Neural progenitor cell (in vitro differentiated cells): ENCODE measurements around the gene TINCR. TPM values are rescaled to one million over a fixed set of nuclear protein-coding genes. Genes with fewer than 3 reads are reported as not detected.

ENCODE experiments used
- DNase-seq: peaks from one replicate; pipeline ENCODE4 v3.0.0-alpha.2; 2016; ENCODE audit warnings: low spot score
- H2AFZ ChIP-seq: fragments of 200-600 bp; sonication (generic); replicated peaks from 2 replicates; pipeline ENCODE4 v1.6.1; 2016; ENCODE audit warnings: antibody characterized with exemption
- H3F3A ChIP-seq: fragments of 200-600 bp; sonication (generic); 2 replicates; pipeline ENCODE4 v1.6.1; 2016; ENCODE audit warnings: antibody characterized with exemption, low read depth
- H3K27ac ChIP-seq: fragments of 200-600 bp; sonication (generic); 2 replicates; pipeline ENCODE4 v1.5.1; 2016; ENCODE audit warnings: mild to moderate bottlenecking
- H3K27me3 ChIP-seq: fragments of 200-600 bp; sonication (generic); 2 replicates; pipeline ENCODE4 v1.6.1; 2016; ENCODE audit warnings: mild to moderate bottlenecking, moderate library complexity
- H3K36me3 ChIP-seq: fragments of 200-600 bp; sonication (generic); 2 replicates; pipeline ENCODE4 v1.5.1; 2016
- H3K4me1 ChIP-seq: fragments of 200-600 bp; sonication (generic); 2 replicates; pipeline ENCODE4 v1.6.1; 2016; ENCODE audit warnings: mixed run types
- H3K4me2 ChIP-seq: fragments of 200-600 bp; sonication (generic); 2 replicates; pipeline ENCODE4 v1.6.1; 2016
- H3K4me3 ChIP-seq: fragments of 200-600 bp; sonication (generic); 2 replicates; pipeline ENCODE4 v1.5.1; 2016
- H3K79me2 ChIP-seq: fragments of 200-600 bp; sonication (generic); 2 replicates; pipeline ENCODE4 v1.6.1; 2016; ENCODE audit warnings: low read depth
- H3K9ac ChIP-seq: fragments of 200-600 bp; sonication (generic); 2 replicates; pipeline ENCODE4 v1.6.1; 2016
- H3K9me3 ChIP-seq: fragments of 200-600 bp; sonication (generic); 2 replicates; pipeline ENCODE4 v1.5.1; 2016; ENCODE audit warnings: low read depth
- H4K20me1 ChIP-seq: fragments of 200-600 bp; sonication (generic); 2 replicates; pipeline ENCODE4 v1.6.1; 2016; ENCODE audit warnings: low read depth
- H3K27ac Mint-ChIP-seq: 3 replicates; pipeline ENCODE4 v1.8.0; 2021; ENCODE audit warnings: mixed read lengths
- H3K27me3 Mint-ChIP-seq: 2 replicates; pipeline ENCODE4 v1.8.0; 2022; ENCODE audit warnings: low read depth, mild to moderate bottlenecking, inconsistent platforms, moderate library complexity, mixed read lengths; ENCODE audit not compliant: insufficient read depth
- H3K36me3 Mint-ChIP-seq: 3 replicates; pipeline ENCODE4 v1.8.0; 2021; ENCODE audit warnings: mixed read lengths
- H3K4me1 Mint-ChIP-seq: 3 replicates; pipeline ENCODE4 v1.8.0; 2021; ENCODE audit warnings: mixed read lengths
- H3K4me3 Mint-ChIP-seq: 3 replicates; pipeline ENCODE4 v1.8.0; 2021; ENCODE audit warnings: mild to moderate bottlenecking, moderate library complexity, mixed read lengths
- H3K9me3 Mint-ChIP-seq: 3 replicates; pipeline ENCODE4 v1.8.0; 2020; ENCODE audit warnings: mixed read lengths
- CTCF ChIP-seq: fragments of 200-600 bp; sonication (generic); IDR thresholded peaks from 2 replicates; pipeline ENCODE4 v1.5.1; 2017; ENCODE audit warnings: antibody characterized with exemption, mild to moderate bottlenecking
- EZH2 ChIP-seq: fragments of 200-600 bp; sonication (generic); IDR thresholded peaks from 2 replicates; pipeline ENCODE4 v1.6.1; 2017; ENCODE audit warnings: antibody characterized with exemption, mild to moderate bottlenecking, moderate library complexity
- EZH2phosphoT487 ChIP-seq: fragments of 200-600 bp; sonication (generic); IDR thresholded peaks from 2 replicates; pipeline ENCODE4 v1.6.1; 2017; ENCODE audit warnings: antibody characterized with exemption
- total RNA-seq: library from RNA; depleted of rRNA; stranded (reverse); fragments of >200 nt; gene quantifications from 2 replicates; pipeline ENCODE4 v1.2.3, GENCODE V29; 2015; ENCODE audit warnings: low replicate concordance

TINCR gene
- total RNA-seq, 1 donor from 2014 or later = 1.8 TPM

- Histone ChIP-seq H3K9me3 (peaks cover 8% of the 10 kb centered on the region), H3K79me2 (no peaks in the 10 kb centered on the region), H3K9ac (no peak overlapping the region), H3K27ac (no peak overlapping the region), H3K4me2 (peak overlapping the region; percentile 70), H3K4me3 (peak overlapping the region; percentile 30), H2AFZ (no peak overlapping the region), H3K36me3 (no peaks in the 10 kb centered on the region), H3K27me3 (no peaks in the 10 kb centered on the region), H3F3A (peaks cover 23% of the 10 kb centered on the region), H4K20me1 (no peaks in the 10 kb centered on the region), H3K4me1 (peaks cover 12% of the 10 kb centered on the region)
- peak overlapping the region; percentile 72 for H3K4me3 Mint-ChIP-seq
- H3K9me3 Mint-ChIP-seq = peaks cover 22% of the 10 kb centered on the region
- peaks cover 34% of the 10 kb centered on the region for H3K4me1 Mint-ChIP-seq
- no peak for TF ChIP-seq CTCF
- TF ChIP-seq EZH2 = no peak
- TF ChIP-seq EZH2phosphoT487 = no peak
- H3K36me3 Mint-ChIP-seq = peaks cover 3% of the 10 kb centered on the region
- peak overlapping the region; percentile 93 for H3K27ac Mint-ChIP-seq
- H3K27me3 Mint-ChIP-seq = peaks cover 24% of the 10 kb centered on the region
- peak; percentile 97 for DNase-seq
Measured at GRCh38 chr19:5536337-5536894, 31.3 kb downstream of the TINCR start.

- Histone ChIP-seq H2AFZ (no peak overlapping the region), H3K79me2 (no peaks in the 10 kb centered on the region), H3K9me3 (peaks cover 8% of the 10 kb centered on the region), H3K36me3 (no peaks in the 10 kb centered on the region), H3K4me2 (no peak overlapping the region), H4K20me1 (no peaks in the 10 kb centered on the region), H3K27me3 (no peaks in the 10 kb centered on the region), H3K4me1 (peaks cover 12% of the 10 kb centered on the region), H3K27ac (no peak overlapping the region), H3F3A (peaks cover 23% of the 10 kb centered on the region), H3K9ac (no peak overlapping the region), H3K4me3 (no peak overlapping the region)
- DNase-seq = no peak
- H3K9me3 Mint-ChIP-seq = peaks cover 22% of the 10 kb centered on the region
- H3K27ac Mint-ChIP-seq = peak overlapping the region; percentile 38
- TF ChIP-seq EZH2 = no peak
- TF ChIP-seq CTCF = peak; percentile 72
- H3K36me3 Mint-ChIP-seq = peaks cover 3% of the 10 kb centered on the region
- peaks cover 21% of the 10 kb centered on the region for H3K27me3 Mint-ChIP-seq
- H3K4me3 Mint-ChIP-seq = peak overlapping the region; percentile 56
- peaks cover 30% of the 10 kb centered on the region for H3K4me1 Mint-ChIP-seq
Measured at GRCh38 chr19:5534787-5535586, 32.8 kb downstream of the TINCR start.

- Histone ChIP-seq H3K4me2 (no peak overlapping the region), H3K4me1 (peaks cover 10% of the 10 kb centered on the region), H3K9me3 (peaks cover 8% of the 10 kb centered on the region), H2AFZ (no peak overlapping the region), H3K27me3 (no peaks in the 10 kb centered on the region), H4K20me1 (no peaks in the 10 kb centered on the region), H3K4me3 (no peak overlapping the region), H3K9ac (no peak overlapping the region), H3K36me3 (no peaks in the 10 kb centered on the region), H3K79me2 (no peaks in the 10 kb centered on the region), H3F3A (peaks cover 23% of the 10 kb centered on the region), H3K27ac (no peak overlapping the region)
- Mint-ChIP-seq H3K4me3 (no peak overlapping the region), H3K27me3 (peaks cover 20% of the 10 kb centered on the region), H3K36me3 (peaks cover 3% of the 10 kb centered on the region), H3K4me1 (peaks cover 25% of the 10 kb centered on the region), H3K9me3 (peaks cover 22% of the 10 kb centered on the region), H3K27ac (no peak overlapping the region)
- DNase-seq = no peak
- no peak for TF ChIP-seq CTCF
- no peak for TF ChIP-seq EZH2
- TF ChIP-seq EZH2phosphoT487 = no peak
Measured at GRCh38 chr19:5533257-5533656, 34.5 kb downstream of the TINCR start.
